ENCODE measurements around the gene TNFAIP2.

TNFAIP2 gene

DNA sequence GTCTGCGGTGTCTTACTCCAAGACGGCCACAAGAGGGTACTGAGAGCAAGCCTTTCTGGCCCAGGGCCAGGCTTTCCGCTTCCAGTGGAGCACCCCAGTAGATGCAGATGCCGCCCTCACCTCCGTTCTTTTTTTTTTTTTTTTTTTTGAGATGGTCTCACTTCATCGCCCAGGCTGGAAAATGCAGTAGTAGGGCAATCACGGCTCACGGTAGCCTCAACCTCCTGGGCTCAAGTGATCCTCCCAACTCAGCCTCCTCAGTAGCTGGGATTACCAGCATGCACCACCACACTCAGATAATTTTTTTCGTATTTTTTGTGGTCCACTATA lies 44.9 kb upstream of the TNFAIP2 start:
- no peaks in the 10 kb centered on the region for H4K20me1 ChIP-seq (ENCODE audit: insufficient read depth, low read length, poor library complexity, severe bottlenecking)
- no peaks in the 10 kb centered on the region for H3K9me3 ChIP-seq (ENCODE audit: insufficient read depth, low read depth, low read length)
- H3K79me2 ChIP-seq (ENCODE audit: insufficient read depth, low read length): no peaks in the 10 kb centered on the region
- H3K4me1 ChIP-seq (ENCODE audit: insufficient read depth, low read length, poor library complexity, severe bottlenecking): no peaks in the 10 kb centered on the region
- H3K9ac ChIP-seq (ENCODE audit: low read depth, low read length, poor library complexity, severe bottlenecking): no peak overlapping the region
- H3K9me2 ChIP-seq (replicated peaks; ENCODE audit: low read depth, low read length): no peaks in the 10 kb centered on the region
- no peaks in the 10 kb centered on the region for H3F3A ChIP-seq (ENCODE audit: low read depth)
- TF ChIP-seq CTCF (conservative IDR thresholded peaks at IDR 0.05; ENCODE audit: low read length) (peak; percentile 70), EZH2phosphoT487 (IDR thresholded peaks at IDR 0.05; ENCODE audit: borderline replicate concordance) (no peak)
- H3K27me3 ChIP-seq (ENCODE audit: insufficient read depth, low read length, poor library complexity, severe bottlenecking): no peaks in the 10 kb centered on the region
- no peak overlapping the region for H2AFZ ChIP-seq (ENCODE audit: low read length)
- H3K4me3 ChIP-seq (ENCODE audit: low read length, poor library complexity, severe bottlenecking): no peak overlapping the region
- H3K4me2 ChIP-seq (ENCODE audit: low read depth, low read length, poor library complexity, severe bottlenecking): no peak overlapping the region
- H3K36me3 ChIP-seq (ENCODE audit: insufficient read depth, low read length): no peaks in the 10 kb centered on the region

GRCh38 chr14:103078860-103079587 lies 44.2 kb upstream of the TNFAIP2 start:
- H4K20me1 ChIP-seq (ENCODE audit: insufficient read depth, low read length, poor library complexity, severe bottlenecking): no peaks in the 10 kb centered on the region
- H3K4me1 ChIP-seq (ENCODE audit: insufficient read depth, low read length, poor library complexity, severe bottlenecking): no peaks in the 10 kb centered on the region
- no peak overlapping the region for H3K4me3 ChIP-seq (ENCODE audit: low read length, poor library complexity, severe bottlenecking)
- H3K9ac ChIP-seq (ENCODE audit: low read depth, low read length, poor library complexity, severe bottlenecking): no peak overlapping the region
- no peaks in the 10 kb centered on the region for H3K36me3 ChIP-seq (ENCODE audit: insufficient read depth, low read length)
- H2AFZ ChIP-seq (ENCODE audit: low read length): no peak overlapping the region
- H3K4me2 ChIP-seq (ENCODE audit: low read depth, low read length, poor library complexity, severe bottlenecking): no peak overlapping the region
- H3F3A ChIP-seq (ENCODE audit: low read depth): no peaks in the 10 kb centered on the region
- H3K9me3 ChIP-seq (ENCODE audit: insufficient read depth, low read depth, low read length): no peaks in the 10 kb centered on the region
- no peaks in the 10 kb centered on the region for H3K27me3 ChIP-seq (ENCODE audit: insufficient read depth, low read length, poor library complexity, severe bottlenecking)
- no peaks in the 10 kb centered on the region for H3K79me2 ChIP-seq (ENCODE audit: insufficient read depth, low read length)
- no peaks in the 10 kb centered on the region for H3K9me2 ChIP-seq (replicated peaks; ENCODE audit: low read depth, low read length)
- TF ChIP-seq EZH2phosphoT487 (IDR thresholded peaks at IDR 0.05; ENCODE audit: borderline replicate concordance): no peak
- no peak for TF ChIP-seq CTCF (conservative IDR thresholded peaks at IDR 0.05; ENCODE audit: low read length)

- Histone ChIP-seq H3K36me3 (ENCODE audit: insufficient read depth, low read length) (no peaks in the 10 kb centered on the region), H3F3A (ENCODE audit: low read depth) (no peaks in the 10 kb centered on the region), H3K79me2 (ENCODE audit: insufficient read depth, low read length) (no peaks in the 10 kb centered on the region), H3K4me1 (ENCODE audit: insufficient read depth, low read length, poor library complexity, severe bottlenecking) (no peaks in the 10 kb centered on the region), H3K9ac (ENCODE audit: low read depth, low read length, poor library complexity, severe bottlenecking) (no peak overlapping the region), H3K4me2 (ENCODE audit: low read depth, low read length, poor library complexity, severe bottlenecking) (no peak overlapping the region), H3K9me2 (replicated peaks; ENCODE audit: low read depth, low read length) (no peaks in the 10 kb centered on the region), H3K9me3 (ENCODE audit: insufficient read depth, low read depth, low read length) (no peaks in the 10 kb centered on the region), H3K27me3 (ENCODE audit: insufficient read depth, low read length, poor library complexity, severe bottlenecking) (no peaks in the 10 kb centered on the region), H2AFZ (ENCODE audit: low read length) (no peak overlapping the region), H3K4me3 (ENCODE audit: low read length, poor library complexity, severe bottlenecking) (no peak overlapping the region), H4K20me1 (ENCODE audit: insufficient read depth, low read length, poor library complexity, severe bottlenecking) (no peaks in the 10 kb centered on the region)
- TF ChIP-seq CTCF (conservative IDR thresholded peaks at IDR 0.05; ENCODE audit: low read length): no peak
- no peak for TF ChIP-seq EZH2phosphoT487 (IDR thresholded peaks at IDR 0.05; ENCODE audit: borderline replicate concordance)
Observed at GRCh38 chr14:103081951-103082350, 41.3 kb upstream of the TNFAIP2 start.

Measured in Loucy (cell line).